H1 (cell line): ENCODE data around the gene SSMEM1. TPM values are rescaled to one million over a fixed set of nuclear protein-coding genes. Genes with fewer than 3 reads are reported as not detected.

ENCODE experiments used
- CTCF ChIA-PET: fragments of 300-600 bp; sonication (Branson Sonifier 250); formaldehyde crosslinking; loops from one replicate; lab custom pipeline; 2021; ENCODE audit not compliant: partially characterized antibody; lab: Charles Lee
- POLR2A ChIA-PET: fragments of 300-600 bp; sonication (Branson Sonifier 250); formaldehyde crosslinking; loops from one replicate; lab custom pipeline; 2021; ENCODE audit warnings: inconsistent platforms; ENCODE audit not compliant: partially characterized antibody; lab: Charles Lee
- DNase-seq, 2 experiments: peaks; one replicate each; pipeline versions ENCODE4 v3.0.0 to v3.0.0-alpha.2; 2010 to 2022; ENCODE audit warnings: low spot score in 2 of 2, low read depth in 1 of 2, mixed read lengths in 1 of 2
- FAIRE-seq: peaks from 2 replicates; lab custom pipeline; 2011; peaks lifted over from hg19 to GRCh38; lab: Jason Lieb, UNC
- H2AFZ ChIP-seq: 2 replicates; pipeline ENCODE4 v1.8.1; 2012; ENCODE audit warnings: low read length, inconsistent platforms
- H2AK5ac ChIP-seq: 2 replicates; pipeline ENCODE4 v1.6.1; 2013; ENCODE audit warnings: low read depth, low read length
- H2BK120ac ChIP-seq: replicated peaks from 2 replicates; pipeline ENCODE3; 2013; ENCODE audit warnings: low read depth, low read length, inconsistent platforms
- H2BK12ac ChIP-seq: 2 replicates; pipeline ENCODE4 v1.6.1; 2013; ENCODE audit warnings: low read depth, low read length
- H2BK15ac ChIP-seq: 2 replicates; pipeline ENCODE4 v1.6.1; 2013; ENCODE audit warnings: low read length
- H2BK20ac ChIP-seq: 2 replicates; pipeline ENCODE4 v1.6.1; 2013; ENCODE audit warnings: low read length
- H2BK5ac ChIP-seq: 2 replicates; pipeline ENCODE4 v1.6.1; 2013; ENCODE audit warnings: low read depth, low read length
- H3K14ac ChIP-seq: 2 replicates; pipeline ENCODE4 v1.6.1; 2013; ENCODE audit warnings: inconsistent platforms; ENCODE audit not compliant: insufficient read length
- H3K18ac ChIP-seq: 2 replicates; pipeline ENCODE4 v1.6.1; 2013; ENCODE audit warnings: low read length; ENCODE audit errors: extremely low read depth
- H3K23ac ChIP-seq: 2 replicates; pipeline ENCODE4 v1.6.1; 2013; ENCODE audit warnings: inconsistent platforms; ENCODE audit not compliant: insufficient read length
- H3K23me2 ChIP-seq: 2 replicates; pipeline ENCODE4 v1.6.1; 2013; ENCODE audit warnings: low read depth, low read length
- H3K27ac ChIP-seq: 2 replicates; pipeline ENCODE4 v1.6.1; 2011; ENCODE audit warnings: low read depth, low read length, inconsistent platforms
- H3K27me3 ChIP-seq, 4 experiments: replicated peaks in 1 of 4; 1 replicate in 1 of 4; 2 replicates in 3 of 4; pipeline versions ENCODE4 v1.6.1 to v1.8.1; 2011 to 2013; ENCODE audit warnings: low read length in 3 of 4, mild to moderate bottlenecking in 3 of 4, inconsistent platforms in 2 of 4, mixed read lengths in 2 of 4, moderate library complexity in 1 of 4; ENCODE audit not compliant: control insufficient read depth in 3 of 4, insufficient read depth in 3 of 4; ENCODE audit errors: extremely low read depth in 1 of 4
- H3K36me3 ChIP-seq, 4 experiments: 2 replicates each; pipeline versions ENCODE4 v1.6.1 to v1.8.1; 2011 to 2013; ENCODE audit warnings: mild to moderate bottlenecking in 4 of 4, low read length in 3 of 4, moderate library complexity in 2 of 4, control low read depth in 1 of 4, inconsistent platforms in 1 of 4; ENCODE audit not compliant: insufficient read depth in 4 of 4, control insufficient read depth in 2 of 4
- H3K4ac ChIP-seq: replicated peaks from 2 replicates; pipeline ENCODE3; 2013; ENCODE audit warnings: low read length, low read depth, mixed read lengths, inconsistent platforms; ENCODE audit not compliant: insufficient read length
- H3K4me1 ChIP-seq, 4 experiments: replicated peaks in 1 of 4; 1 replicate in 1 of 4; 2 replicates in 3 of 4; pipeline versions ENCODE4 v1.6.1 to v1.8.1; 2011 to 2013; ENCODE audit warnings: low read length in 3 of 4, inconsistent platforms in 2 of 4, mixed read lengths in 1 of 4; ENCODE audit not compliant: insufficient read depth in 4 of 4, control insufficient read depth in 3 of 4
- H3K4me2 ChIP-seq, 2 experiments: 2 replicates each; pipeline versions ENCODE4 v1.6.1 to v1.8.1; 2011 to 2013; ENCODE audit warnings: low read depth in 2 of 2, low read length in 2 of 2, control low read depth in 1 of 2, inconsistent platforms in 1 of 2, mild to moderate bottlenecking in 1 of 2; ENCODE audit not compliant: insufficient read depth in 1 of 2
- H3K4me3 ChIP-seq, 4 experiments: fragments of 200-600, 300-600 bp in 1 of 4; sonication (generic), shearing (Covaris generic), sonication (Bioruptor Twin) in 1 of 4; 2 replicates each; pipeline versions ENCODE4 v1.5.1 to v1.8.1; 2011 to 2016; ENCODE audit warnings: low read length in 4 of 4, low read depth in 3 of 4, control low read depth in 2 of 4, inconsistent platforms in 2 of 4, mild to moderate bottlenecking in 2 of 4, mixed read lengths in 1 of 4, moderate library complexity in 1 of 4; ENCODE audit not compliant: insufficient read depth in 2 of 4; ENCODE audit errors: extremely low read depth in 1 of 4
- H3K56ac ChIP-seq: replicated peaks from 2 replicates; pipeline ENCODE3; 2013; ENCODE audit warnings: low read depth, mild to moderate bottlenecking, mixed read lengths, low read length, inconsistent platforms; ENCODE audit not compliant: insufficient read length
- H3K79me1 ChIP-seq: 2 replicates; pipeline ENCODE4 v1.6.1; 2013; ENCODE audit warnings: low read depth, low read length, control low read depth
- H3K79me2 ChIP-seq, 2 experiments: 2 replicates each; pipeline versions ENCODE4 v1.6.1 to v1.8.1; 2012 to 2013; ENCODE audit warnings: low read length in 2 of 2, mild to moderate bottlenecking in 2 of 2, inconsistent platforms in 1 of 2; ENCODE audit not compliant: insufficient read depth in 2 of 2, control insufficient read depth in 1 of 2
- H3K9ac ChIP-seq, 4 experiments: replicated peaks in 1 of 4; 1 replicate in 1 of 4; 2 replicates in 3 of 4; pipeline versions ENCODE4 v1.6.1 to v1.8.1; 2011 to 2013; ENCODE audit warnings: low read depth in 3 of 4, low read length in 3 of 4, control low read depth in 2 of 4, mild to moderate bottlenecking in 2 of 4, moderate library complexity in 2 of 4, inconsistent platforms in 1 of 4; ENCODE audit errors: extremely low read depth in 1 of 4
- H3K9me3 ChIP-seq, 2 experiments: 2 replicates each; pipeline versions ENCODE4 v1.6.1 to v1.8.1; 2012 to 2013; ENCODE audit warnings: mild to moderate bottlenecking in 2 of 2, moderate library complexity in 2 of 2, control low read depth in 1 of 2, inconsistent platforms in 1 of 2, low read depth in 1 of 2, low read length in 1 of 2, mixed read lengths in 1 of 2; ENCODE audit not compliant: insufficient read depth in 2 of 2
- H4K20me1 ChIP-seq, 2 experiments: replicated peaks in 1 of 2; 2 replicates each; pipeline versions ENCODE3 to v1.8.1; 2011 to 2013; ENCODE audit warnings: inconsistent platforms in 2 of 2, low read length in 2 of 2, mild to moderate bottlenecking in 1 of 2; ENCODE audit not compliant: insufficient read depth in 2 of 2, control insufficient read depth in 1 of 2
- H4K5ac ChIP-seq: 2 replicates; pipeline ENCODE4 v1.6.1; 2013; ENCODE audit warnings: low read length, low read depth, mixed read lengths, inconsistent platforms; ENCODE audit not compliant: insufficient read length
- H4K8ac ChIP-seq: 2 replicates; pipeline ENCODE4 v1.8.0; 2013; ENCODE audit warnings: mild to moderate bottlenecking, moderate library complexity, low read length, inconsistent platforms; ENCODE audit not compliant: insufficient read depth; ENCODE audit errors: extremely low read depth
- H4K91ac ChIP-seq: replicated peaks from 2 replicates; pipeline ENCODE3; 2013; ENCODE audit warnings: low read length, mixed read lengths, inconsistent platforms; ENCODE audit not compliant: insufficient read length
- CBX8 ChIP-seq: fragments of 300-800, 300-1000 bp; sonication (generic); IDR thresholded peaks from 2 replicates; pipeline ENCODE4 v1.7.1; 2016; ENCODE audit warnings: low read depth, low read length, borderline replicate concordance
- E2F6 ChIP-seq: IDR thresholded peaks from 2 replicates; pipeline ENCODE4 v1.6.1; 2012; ENCODE audit warnings: inconsistent platforms
- POLR2A ChIP-seq, 2 experiments: IDR thresholded peaks; 1 replicate in 1 of 2; 2 replicates in 1 of 2; pipeline ENCODE4 v1.6.1; 2011; ENCODE audit warnings: low read depth in 2 of 2, low read length in 2 of 2, mild to moderate bottlenecking in 2 of 2; ENCODE audit errors: control extremely low read depth in 1 of 2
- RAD21 ChIP-seq, 2 experiments: IDR thresholded peaks in 1 of 2; conservative IDR thresholded peaks in 1 of 2; 2 replicates each; pipeline ENCODE4 v1.6.1; 2011; ENCODE audit warnings: low read depth in 2 of 2, low read length in 2 of 2, improper control_type of control experiment in 1 of 2, inconsistent platforms in 1 of 2, mild to moderate bottlenecking in 1 of 2, moderate library complexity in 1 of 2
- SIX5 ChIP-seq: IDR thresholded peaks from 2 replicates; pipeline ENCODE4 v1.6.1; 2011; ENCODE audit warnings: mild to moderate bottlenecking, low read depth, low read length
- YY1 ChIP-seq: IDR thresholded peaks from 2 replicates; pipeline ENCODE4 v1.6.1; 2011; ENCODE audit warnings: low read depth, mild to moderate bottlenecking, low read length
- WGBS, 2 experiments: shearing (Covaris generic) in 1 of 2; methylation state at CpG; one replicate each; pipeline versions ENCODE4 v1.1.6 to v1.1.7; 2013 to 2015; ENCODE audit warnings: low lambda C conversion rate in 2 of 2, mixed read lengths in 2 of 2, inconsistent platforms in 1 of 2, low coverage in 1 of 2, missing lambda C conversion rate in 1 of 2; ENCODE audit not compliant: insufficient replicate concordance in 2 of 2, insufficient coverage in 1 of 2, insufficient read length in 1 of 2; ENCODE audit errors: extremely low coverage in 1 of 2, missing lambda C conversion rate in 1 of 2; 5-methylcytosine and 5-hydroxymethylcytosine counted together
- polyA plus RNA-seq, 7 experiments: library from polyadenylated mRNA; depleted of rRNA in 3 of 7; stranded (reverse) in 5 of 7; unstranded in 2 of 7; fragments of >200 nt in 5 of 7; fragments of 200-250 nt in 2 of 7; gene quantifications; 1 replicate in 5 of 7; 2 replicates in 1 of 7; 4 replicates in 1 of 7; pipeline versions ENCODE4 v1.2.1 to v1.2.3, GENCODE V29; 2011 to 2013; ENCODE audit warnings: missing spikeins in 2 of 7, mixed read lengths in 2 of 7
- total RNA-seq: library from RNA; stranded (reverse); fragmentation: NEBNext Ultra II Directional; extraction: Animal tissue kit (Norgen Biotek cat#: 25700); gene quantifications from 2 replicates; pipeline ENCODE4 v1.2.1, GENCODE V29; 2021
- TF ChIP-seq, protein P1 (sequence below): IDR thresholded peaks from 2 replicates; pipeline ENCODE4 v1.6.1; 2012; ENCODE audit warnings: low read length, inconsistent platforms
- TF ChIP-seq, protein P2 (sequence below), 3 experiments: IDR thresholded peaks; 1 replicate in 2 of 3; 2 replicates in 1 of 3; pipeline versions ENCODE4 v1.5.1 to v1.6.1; 2011; ENCODE audit warnings: low read length in 3 of 3, mild to moderate bottlenecking in 3 of 3, inconsistent platforms in 2 of 3, low read depth in 1 of 3, moderate library complexity in 1 of 3; ENCODE audit not compliant: insufficient read depth in 1 of 3; ENCODE audit errors: control extremely low read depth in 1 of 3

Gene SSMEM1
- total and polyA plus RNA-seq, 2 of the 8 experiments (the other 6 are each of a cell fraction or from before 2014, with no cell fraction given), result not detected

GRCh38 chr7:130216750-130217149 is 9.1 kb downstream of the SSMEM1 start:
- Histone ChIP-seq H3K4me3 (no peak overlapping the region), H3K9me3 (no peaks in the 10 kb centered on the region), H3K14ac (no peak overlapping the region), H2AFZ (no peak overlapping the region), H3K23me2 (no peaks in the 10 kb centered on the region), H3K27ac (no peak overlapping the region), H2BK120ac (no peak overlapping the region), H3K9ac (no peak overlapping the region), H3K18ac (no peak overlapping the region), H3K56ac (no peak overlapping the region), H2BK15ac (no peak overlapping the region), H4K5ac (no peak overlapping the region), H4K91ac (no peak overlapping the region), H3K23ac (no peak overlapping the region), H3K36me3 (no peaks in the 10 kb centered on the region), H2AK5ac (no peak overlapping the region), H3K4ac (no peak overlapping the region), H3K79me1 (no peaks in the 10 kb centered on the region), H3K4me1 (no peaks in the 10 kb centered on the region), H3K79me2 (no peaks in the 10 kb centered on the region), H2BK5ac (no peak overlapping the region), H2BK20ac (no peak overlapping the region), H4K8ac (no peak overlapping the region), H3K27me3 (no peaks in the 10 kb centered on the region), H2BK12ac (no peak overlapping the region), H4K20me1 (no peaks in the 10 kb centered on the region), H3K4me2 (no peak overlapping the region)
- no peak for DNase-seq
- POLR2A ChIA-PET, result interaction anchor here (0.6 to 3.9 kb wide), 2 partner anchors 12 to 522 kb away, joined by 3 to 20 read pairs; partner anchors contain the start of gene TMEM209
- 92% methylated on average over 1 of the region's 1 CpG; no CpG with 5 or more reads in 1 of the 2 experiments for WGBS, 2 experiments
- CTCF ChIA-PET, result interaction anchor here (0.6 to 1.2 kb wide), 10 partner anchors 8 to 62 kb away, joined by 3 to 5 read pairs (median 4); no protein-coding TSS in a partner anchor
- no peak for FAIRE-seq
- TF ChIP-seq CBX8 (no peak), YY1 (no peak), E2F6 (no peak), SIX5 (no peak), POLR2A (IDR thresholded peaks at IDR 0.05; ENCODE audit: control extremely low read depth in 1 of 2, low read depth in 2 of 2, low read length in 2 of 2) (no peak), RAD21 (IDR thresholded peaks at IDR 0.05 in 1 of 2, conservative IDR thresholded peaks at IDR 0.05 in 1 of 2; ENCODE audit: low read depth in 2 of 2, low read length in 2 of 2) (peak; percentile 21 to 38; a peak in 3 of 4 replicates)
- TF ChIP-seq, protein P1, sequence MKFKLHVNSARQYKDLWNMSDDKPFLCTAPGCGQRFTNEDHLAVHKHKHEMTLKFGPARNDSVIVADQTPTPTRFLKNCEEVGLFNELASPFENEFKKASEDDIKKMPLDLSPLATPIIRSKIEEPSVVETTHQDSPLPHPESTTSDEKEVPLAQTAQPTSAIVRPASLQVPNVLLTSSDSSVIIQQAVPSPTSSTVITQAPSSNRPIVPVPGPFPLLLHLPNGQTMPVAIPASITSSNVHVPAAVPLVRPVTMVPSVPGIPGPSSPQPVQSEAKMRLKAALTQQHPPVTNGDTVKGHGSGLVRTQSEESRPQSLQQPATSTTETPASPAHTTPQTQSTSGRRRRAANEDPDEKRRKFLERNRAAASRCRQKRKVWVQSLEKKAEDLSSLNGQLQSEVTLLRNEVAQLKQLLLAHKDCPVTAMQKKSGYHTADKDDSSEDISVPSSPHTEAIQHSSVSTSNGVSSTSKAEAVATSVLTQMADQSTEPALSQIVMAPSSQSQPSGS, result no peak
- TF ChIP-seq, protein P2, sequence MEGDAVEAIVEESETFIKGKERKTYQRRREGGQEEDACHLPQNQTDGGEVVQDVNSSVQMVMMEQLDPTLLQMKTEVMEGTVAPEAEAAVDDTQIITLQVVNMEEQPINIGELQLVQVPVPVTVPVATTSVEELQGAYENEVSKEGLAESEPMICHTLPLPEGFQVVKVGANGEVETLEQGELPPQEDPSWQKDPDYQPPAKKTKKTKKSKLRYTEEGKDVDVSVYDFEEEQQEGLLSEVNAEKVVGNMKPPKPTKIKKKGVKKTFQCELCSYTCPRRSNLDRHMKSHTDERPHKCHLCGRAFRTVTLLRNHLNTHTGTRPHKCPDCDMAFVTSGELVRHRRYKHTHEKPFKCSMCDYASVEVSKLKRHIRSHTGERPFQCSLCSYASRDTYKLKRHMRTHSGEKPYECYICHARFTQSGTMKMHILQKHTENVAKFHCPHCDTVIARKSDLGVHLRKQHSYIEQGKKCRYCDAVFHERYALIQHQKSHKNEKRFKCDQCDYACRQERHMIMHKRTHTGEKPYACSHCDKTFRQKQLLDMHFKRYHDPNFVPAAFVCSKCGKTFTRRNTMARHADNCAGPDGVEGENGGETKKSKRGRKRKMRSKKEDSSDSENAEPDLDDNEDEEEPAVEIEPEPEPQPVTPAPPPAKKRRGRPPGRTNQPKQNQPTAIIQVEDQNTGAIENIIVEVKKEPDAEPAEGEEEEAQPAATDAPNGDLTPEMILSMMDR (IDR thresholded peaks at IDR 0.05; ENCODE audit: control extremely low read depth in 1 of 3, insufficient read depth in 1 of 3, low read depth in 1 of 3, low read length in 3 of 3), result peak in 2 of 3 experiments; percentile 15 to 40; a peak in 2 of 4 replicates
